OCI-LY3 (cell line): ENCODE measurements around the gene DPT.

Experiments used
- EZH2phosphoT487 ChIP-seq: fragments of 200-600 bp; shearing (Covaris generic); IDR thresholded peaks from 2 replicates; pipeline ENCODE4 v1.6.1; 2018; ENCODE audit warnings: antibody characterized with exemption, mixed run types, low read depth
- TF ChIP-seq, protein P1 (sequence below): fragments of 200-600, 300-600 bp; sonication (generic); IDR thresholded peaks from 2 replicates; pipeline ENCODE4 v1.5.1; 2014; ENCODE audit warnings: antibody characterized with exemption, low read length, low read depth

DNA sequence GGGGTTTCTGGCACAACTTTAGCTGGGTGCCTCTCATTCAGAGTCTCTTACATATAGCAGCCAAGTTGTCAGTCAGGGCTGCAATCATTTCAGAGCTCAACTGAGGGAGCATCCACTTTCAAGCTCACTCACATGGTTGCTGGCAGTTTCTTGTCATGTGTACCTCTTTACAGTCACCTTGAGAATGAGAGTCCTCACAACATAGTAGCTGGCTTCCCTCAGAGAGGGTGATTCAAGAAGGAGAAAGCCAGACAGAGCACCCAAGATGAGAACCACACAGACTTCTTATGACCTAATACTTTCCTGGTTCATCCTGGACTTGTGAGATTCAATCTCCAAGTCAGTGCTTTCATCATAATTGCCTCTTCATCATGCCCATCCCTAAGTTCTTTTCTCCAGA lies 57.2 kb downstream of the DPT start:
- TF ChIP-seq, protein P1, sequence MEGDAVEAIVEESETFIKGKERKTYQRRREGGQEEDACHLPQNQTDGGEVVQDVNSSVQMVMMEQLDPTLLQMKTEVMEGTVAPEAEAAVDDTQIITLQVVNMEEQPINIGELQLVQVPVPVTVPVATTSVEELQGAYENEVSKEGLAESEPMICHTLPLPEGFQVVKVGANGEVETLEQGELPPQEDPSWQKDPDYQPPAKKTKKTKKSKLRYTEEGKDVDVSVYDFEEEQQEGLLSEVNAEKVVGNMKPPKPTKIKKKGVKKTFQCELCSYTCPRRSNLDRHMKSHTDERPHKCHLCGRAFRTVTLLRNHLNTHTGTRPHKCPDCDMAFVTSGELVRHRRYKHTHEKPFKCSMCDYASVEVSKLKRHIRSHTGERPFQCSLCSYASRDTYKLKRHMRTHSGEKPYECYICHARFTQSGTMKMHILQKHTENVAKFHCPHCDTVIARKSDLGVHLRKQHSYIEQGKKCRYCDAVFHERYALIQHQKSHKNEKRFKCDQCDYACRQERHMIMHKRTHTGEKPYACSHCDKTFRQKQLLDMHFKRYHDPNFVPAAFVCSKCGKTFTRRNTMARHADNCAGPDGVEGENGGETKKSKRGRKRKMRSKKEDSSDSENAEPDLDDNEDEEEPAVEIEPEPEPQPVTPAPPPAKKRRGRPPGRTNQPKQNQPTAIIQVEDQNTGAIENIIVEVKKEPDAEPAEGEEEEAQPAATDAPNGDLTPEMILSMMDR = no peak
- no peak for TF ChIP-seq EZH2phosphoT487
